Ectodermal cell (in vitro differentiated cells): ENCODE data around the gene NHEJ1.
A peak's percentile ranks its signal among the peaks of the same experiment; 100 is the strongest.

Source experiments
- H3K27ac ChIP-seq: 2 replicates; pipeline ENCODE4 v1.7.0; 2013; ENCODE audit warnings: mild to moderate bottlenecking, low read depth, low read length; ENCODE audit not compliant: insufficient read depth, poor library complexity, severe bottlenecking
- H3K27me3 ChIP-seq: 2 replicates; pipeline ENCODE4 v1.7.0; 2013; ENCODE audit warnings: mild to moderate bottlenecking, low read length; ENCODE audit not compliant: insufficient read depth, control insufficient read depth, poor library complexity, severe bottlenecking
- H3K36me3 ChIP-seq: one replicate; pipeline ENCODE4 v1.7.0; 2013; ENCODE audit warnings: low read length; ENCODE audit not compliant: control insufficient read depth, insufficient read depth
- H3K4me1 ChIP-seq: one replicate; pipeline ENCODE4 v1.7.0; 2013; ENCODE audit warnings: low read length; ENCODE audit not compliant: control insufficient read depth, insufficient read depth
- H3K4me3 ChIP-seq: 2 replicates; pipeline ENCODE4 v1.7.0; 2013; ENCODE audit warnings: low read depth, low read length, control low read depth; ENCODE audit not compliant: insufficient read depth
- H3K9me3 ChIP-seq: 2 replicates; pipeline ENCODE4 v1.7.0; 2013; ENCODE audit warnings: mild to moderate bottlenecking, low read length, moderate library complexity; ENCODE audit not compliant: control insufficient read depth
- WGBS, 2 experiments: methylation state at CpG; one replicate each; pipeline ENCODE4 v1.1.7; 2013; ENCODE audit warnings: missing lambda C conversion rate in 2 of 2; 5-methylcytosine and 5-hydroxymethylcytosine counted together

Gene NHEJ1

GRCh38 chr2:219076253-219076652 is 84.4 kb downstream of the NHEJ1 start:
- Histone ChIP-seq H3K27ac (no peak overlapping the region), H3K27me3 (no peaks in the 10 kb centered on the region), H3K4me3 (no peak overlapping the region), H3K9me3 (no peaks in the 10 kb centered on the region), H3K4me1 (no peaks in the 10 kb centered on the region), H3K36me3 (no peaks in the 10 kb centered on the region)
- WGBS, 2 experiments: 92 to 94% methylated on average over 3 of the region's 3 CpGs

DNA sequence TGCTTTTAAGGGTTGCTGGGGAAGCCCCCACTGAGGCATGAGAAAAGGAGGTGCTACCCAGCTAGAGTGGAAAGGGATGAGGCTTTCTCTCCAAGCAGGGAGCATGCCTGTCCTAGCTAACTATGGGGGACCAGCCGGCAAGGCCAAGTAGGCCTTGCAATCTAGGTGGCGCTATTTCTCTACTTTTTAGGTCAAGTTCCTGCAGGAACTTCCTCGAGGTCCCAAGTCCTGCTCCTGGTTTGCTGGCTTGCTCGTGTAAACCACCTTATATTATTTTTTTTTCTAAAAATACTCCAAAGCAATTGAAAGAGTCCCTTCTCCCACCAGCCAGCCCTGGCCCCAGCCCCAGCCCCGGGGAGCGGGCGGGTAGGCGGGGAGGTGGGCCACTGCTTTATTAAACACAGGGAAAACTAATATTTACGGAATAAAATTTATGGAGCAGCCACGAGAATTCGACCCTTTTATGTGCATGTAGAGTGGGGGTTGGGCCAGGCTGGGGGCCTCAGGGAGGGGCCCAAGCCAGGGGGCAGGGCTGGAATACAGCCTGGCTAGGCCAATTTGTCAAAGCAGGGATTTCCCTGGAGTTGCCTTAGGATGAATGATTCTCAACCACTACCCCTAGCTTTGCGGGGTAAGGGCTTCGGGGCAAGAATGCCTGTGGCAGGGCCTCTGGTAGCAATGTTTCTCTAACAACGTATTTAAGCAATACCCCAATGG is 87.0 kb downstream of the NHEJ1 start:
- no peaks in the 10 kb centered on the region for H3K36me3 ChIP-seq
- no peak overlapping the region for H3K27ac ChIP-seq
- no peaks in the 10 kb centered on the region for H3K27me3 ChIP-seq
- no peak overlapping the region for H3K4me3 ChIP-seq
- WGBS, 2 experiments: 51 to 56% methylated on average over 13 to 14 of the region's 14 CpGs
- no peaks in the 10 kb centered on the region for H3K9me3 ChIP-seq
- H3K4me1 ChIP-seq: no peaks in the 10 kb centered on the region

DNA sequence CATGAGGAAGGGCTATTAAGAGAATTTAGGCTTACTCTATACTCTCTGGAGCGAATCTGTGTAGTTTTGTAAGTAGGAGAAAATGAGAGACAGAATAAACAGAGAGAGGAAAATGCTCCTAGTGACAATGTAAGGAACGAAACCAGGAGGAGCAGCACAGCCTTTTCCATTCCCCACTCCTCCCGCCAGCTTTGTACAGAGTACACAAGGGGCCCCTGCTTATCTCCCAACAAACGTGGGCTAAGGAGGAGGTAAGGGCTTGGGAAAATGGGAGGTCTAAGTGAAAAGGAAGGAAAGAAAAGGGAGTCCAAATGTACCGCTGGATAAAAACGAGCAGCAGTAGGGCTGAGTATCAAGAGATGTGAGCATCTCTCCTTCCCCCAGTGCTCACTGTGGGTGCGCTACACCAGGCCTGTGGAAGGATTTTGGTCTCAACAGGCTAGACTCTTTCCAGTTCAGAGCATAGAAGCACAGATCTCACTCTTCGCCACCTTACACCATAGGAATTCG is 87.8 kb downstream of the NHEJ1 start:
- WGBS, 2 experiments: 91 to 96% methylated on average over 9 of the region's 9 CpGs
- no peaks in the 10 kb centered on the region for H3K36me3 ChIP-seq
- no peaks in the 10 kb centered on the region for H3K4me1 ChIP-seq
- H3K4me3 ChIP-seq: no peak overlapping the region
- H3K9me3 ChIP-seq: no peaks in the 10 kb centered on the region
- no peaks in the 10 kb centered on the region for H3K27me3 ChIP-seq
- H3K27ac ChIP-seq: no peak overlapping the region

GRCh38 chr2:219071131-219071816 is 89.3 kb downstream of the NHEJ1 start:
- H3K4me3 ChIP-seq: no peak overlapping the region
- no peaks in the 10 kb centered on the region for H3K9me3 ChIP-seq
- 90 to 94% methylated on average over 6 of the region's 6 CpGs for WGBS, 2 experiments
- H3K27me3 ChIP-seq: no peaks in the 10 kb centered on the region
- no peaks in the 10 kb centered on the region for H3K36me3 ChIP-seq
- H3K4me1 ChIP-seq: no peaks in the 10 kb centered on the region
- no peak overlapping the region for H3K27ac ChIP-seq

GRCh38 chr2:219065484-219065883 is 95.1 kb downstream of the NHEJ1 start:
- Histone ChIP-seq H3K27ac (no peak overlapping the region), H3K9me3 (no peaks in the 10 kb centered on the region), H3K36me3 (no peaks in the 10 kb centered on the region), H3K4me1 (no peaks in the 10 kb centered on the region), H3K27me3 (peaks cover 48% of the 10 kb centered on the region), H3K4me3 (no peak overlapping the region)
- 87 to 93% methylated on average over 1 of the region's 1 CpG for WGBS, 2 experiments

GRCh38 chr2:219062081-219062480 is 98.5 kb downstream of the NHEJ1 start:
- 74 to 88% methylated on average over 6 of the region's 6 CpGs for WGBS, 2 experiments
- H3K9me3 ChIP-seq: no peaks in the 10 kb centered on the region
- peaks cover 14% of the 10 kb centered on the region for H3K4me1 ChIP-seq
- H3K27ac ChIP-seq: no peak overlapping the region
- no peaks in the 10 kb centered on the region for H3K36me3 ChIP-seq
- no peak overlapping the region for H3K4me3 ChIP-seq
- H3K27me3 ChIP-seq: peaks cover 83% of the 10 kb centered on the region

GRCh38 chr2:219060821-219061791 is 99.5 kb downstream of the NHEJ1 start, which contains the start of gene IHH:
Gene IHH, minus strand, starts transcription at chr2:219060921. Its CDS starts 454 bp downstream, at chr2:219060467.
- Histone ChIP-seq H3K36me3 (no peaks in the 10 kb centered on the region), H3K27me3 (peaks cover 92% of the 10 kb centered on the region), H3K9me3 (no peaks in the 10 kb centered on the region), H3K4me3 (peak within 1 kb of the TSS; percentile 12), H3K4me1 (peaks cover 14% of the 10 kb centered on the region), H3K27ac (no peak within 1 kb of the TSS)
- WGBS, 2 experiments: 1 to 3% methylated on average over 75 to 76 of the region's 76 CpGs

- Histone ChIP-seq H3K36me3 (no peaks in the 10 kb centered on the region), H3K27me3 (peaks cover 97% of the 10 kb centered on the region), H3K4me1 (peaks cover 14% of the 10 kb centered on the region), H3K27ac (no peak overlapping the region), H3K9me3 (no peaks in the 10 kb centered on the region), H3K4me3 (no peak overlapping the region)
- 7 to 8% methylated on average over 81 of the region's 81 CpGs for WGBS, 2 experiments
These were observed 100.6 kb downstream of the NHEJ1 start for GRCh38 chr2:219059725-219060682.

DNA sequence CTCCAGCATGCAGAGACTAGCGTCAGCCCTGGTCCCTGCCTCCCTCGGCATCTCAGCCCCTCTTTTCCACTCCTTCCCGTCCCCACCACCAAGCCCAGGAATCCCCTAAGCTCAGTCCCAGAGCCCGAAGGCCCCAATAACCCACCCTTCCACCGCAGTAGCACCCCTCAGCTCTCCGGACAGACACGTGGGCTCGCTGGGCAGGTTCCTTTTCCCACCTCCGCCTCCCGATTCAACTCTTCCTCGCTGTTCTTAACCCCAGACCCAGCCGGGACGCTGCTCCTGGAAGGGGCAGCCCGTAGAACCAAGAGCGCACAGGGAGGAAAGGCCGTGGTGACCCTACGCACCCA is 101.3 kb downstream of the NHEJ1 start:
- Histone ChIP-seq H3K4me1 (peaks cover 14% of the 10 kb centered on the region), H3K27ac (no peak overlapping the region), H3K36me3 (no peaks in the 10 kb centered on the region), H3K4me3 (no peak overlapping the region), H3K9me3 (no peaks in the 10 kb centered on the region), H3K27me3 (peaks cover 97% of the 10 kb centered on the region)
- 15 to 17% methylated on average over 17 of the region's 17 CpGs for WGBS, 2 experiments
